Non-pigmented ciliary epithelial cell (primary cell): ENCODE results near the gene GZMA.
A peak's percentile ranks its signal among the peaks of the same experiment; 100 is the strongest.
"Not testable (repeated sequence)": the region's sequence is repeated elsewhere in the genome, so short reads cannot be mapped to it uniquely, and the experiment has no call there.

Source experiments
- DNase-seq: peaks from one replicate; pipeline ENCODE4 v3.0.0-alpha.2; 2010; ENCODE audit warnings: low read depth

GZMA gene

DNA sequence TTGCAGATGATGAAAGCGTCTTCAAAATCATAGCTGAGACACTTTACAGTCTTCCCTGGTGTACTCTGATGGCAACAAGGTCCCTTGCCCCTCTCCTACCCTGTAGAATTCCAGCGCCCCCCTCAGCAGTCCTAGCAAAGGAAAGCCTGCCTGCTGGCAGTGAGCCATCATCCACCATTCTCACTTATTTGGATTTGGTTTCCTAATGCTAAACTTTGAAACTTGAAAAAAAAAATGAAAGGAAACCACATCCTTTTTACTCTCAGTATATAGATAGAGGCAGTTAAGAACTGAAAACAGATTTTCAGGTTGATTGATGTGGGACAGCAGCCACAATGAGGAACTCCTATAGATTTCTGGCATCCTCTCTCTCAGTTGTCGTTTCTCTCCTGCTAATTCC lies at the start of gene GZMA:
Gene GZMA, plus strand, starts transcription at position 299 of the 400 bp plus-strand sequence. Its CDS starts 37 bp downstream, at position 336.
- no peak for DNase-seq

DNA sequence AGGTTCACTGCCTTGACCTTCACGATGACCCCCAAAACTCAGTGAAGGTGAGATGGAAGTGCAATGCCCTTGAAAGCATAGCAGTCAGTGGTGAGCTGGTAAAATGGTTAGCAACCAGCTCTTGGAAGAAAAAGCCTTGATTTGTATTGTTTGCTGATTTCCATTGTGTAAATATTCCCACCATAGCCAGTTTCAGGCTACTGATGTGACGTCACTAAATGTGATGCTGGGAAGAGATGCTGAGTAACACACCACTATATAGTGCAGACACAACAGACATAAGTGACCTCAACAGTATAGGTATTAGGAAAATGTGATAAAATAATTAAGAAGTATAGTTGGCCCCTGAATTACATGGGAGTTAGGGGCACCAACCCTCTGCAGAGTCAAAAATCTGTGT lies 47.3 kb upstream of the GZMA start:
- no peak for DNase-seq

GRCh38 chr5:55062039-55062779 lies 40.2 kb upstream of the GZMA start:
- no peak for DNase-seq

GRCh38 chr5:55063220-55063863 lies 39.1 kb upstream of the GZMA start:
- no peak for DNase-seq

DNA sequence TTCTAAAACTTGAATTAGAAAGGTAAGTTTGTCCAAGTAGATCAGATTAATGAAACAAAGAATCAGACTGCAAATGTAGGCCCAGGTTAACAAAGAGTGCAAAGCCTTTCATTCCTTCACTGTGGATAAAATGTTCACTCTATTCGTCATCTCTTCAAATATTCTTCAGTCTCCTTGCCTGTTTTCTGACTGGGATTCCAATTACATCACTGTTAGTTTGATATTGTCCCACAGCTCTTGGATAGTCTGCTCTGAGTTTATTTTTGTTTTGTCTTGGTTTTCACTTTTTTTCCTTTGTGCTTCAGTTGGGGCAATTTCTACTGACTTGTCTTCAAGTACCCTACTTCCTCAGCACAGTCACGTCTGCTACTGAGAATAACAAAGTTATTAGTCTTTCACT lies 38.5 kb upstream of the GZMA start:
- DNase-seq = peak; percentile 48

- no peak for DNase-seq
These were observed 37.9 kb upstream of the GZMA start for GRCh38 chr5:55064523-55064922.

DNA sequence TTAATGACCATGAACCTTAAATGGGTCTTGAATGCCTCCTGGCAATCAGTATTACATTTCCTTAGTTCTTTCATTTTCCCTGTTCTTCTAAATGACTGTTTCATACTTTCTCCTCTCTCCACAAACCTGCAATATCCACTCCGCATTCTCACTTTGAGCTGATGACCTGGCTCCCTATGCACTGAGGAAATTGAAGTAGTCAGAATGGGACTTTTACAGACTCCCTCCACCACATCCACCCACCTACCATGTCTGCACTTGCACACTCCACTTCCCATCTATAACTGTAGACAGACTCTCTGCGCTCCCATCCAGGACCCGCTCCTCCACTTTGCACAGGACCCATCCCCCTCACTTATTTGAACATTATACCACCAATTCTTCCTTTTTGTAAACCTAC lies 36.2 kb upstream of the GZMA start:
- DNase-seq = no peak

DNA sequence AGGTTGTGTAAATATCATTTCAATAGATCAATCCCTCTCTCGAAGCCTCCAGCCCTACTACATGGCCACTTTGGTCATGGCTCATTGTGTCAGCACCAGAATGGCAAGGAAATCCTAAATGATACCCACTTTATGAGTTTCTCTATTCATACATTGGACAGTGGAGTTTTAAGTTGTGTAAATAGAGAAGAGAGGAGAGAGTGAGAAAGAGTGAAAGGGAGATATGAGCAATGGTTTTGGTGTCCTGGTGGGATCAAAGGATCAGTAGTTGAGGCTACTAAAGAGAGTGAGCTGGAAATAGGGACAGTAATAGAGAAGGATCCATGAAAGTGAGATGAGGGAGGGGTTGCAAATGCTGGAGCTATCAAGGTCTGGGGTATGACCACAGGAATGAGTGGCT lies 31.5 kb upstream of the GZMA start:
- no peak for DNase-seq

DNA sequence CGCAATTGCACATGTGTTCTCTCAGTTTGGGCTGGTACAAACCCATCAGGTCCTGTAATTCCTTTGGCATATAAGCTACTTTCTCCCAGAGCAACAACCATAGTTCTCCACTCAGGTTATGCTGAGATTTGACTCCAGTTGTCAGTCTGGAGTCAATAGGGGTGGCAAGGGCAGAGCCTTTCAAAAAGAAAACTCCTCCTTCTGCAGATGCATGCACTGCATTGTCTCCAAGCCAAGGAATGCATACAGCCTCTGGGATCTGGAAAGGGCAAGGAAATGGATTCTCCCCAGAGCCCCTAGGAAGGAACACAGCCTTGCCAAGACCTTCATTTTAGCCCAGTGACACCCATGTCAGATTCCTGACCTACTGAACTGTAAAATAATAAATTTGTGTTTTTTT lies 31.0 kb upstream of the GZMA start:
- DNase-seq = no peak

DNA sequence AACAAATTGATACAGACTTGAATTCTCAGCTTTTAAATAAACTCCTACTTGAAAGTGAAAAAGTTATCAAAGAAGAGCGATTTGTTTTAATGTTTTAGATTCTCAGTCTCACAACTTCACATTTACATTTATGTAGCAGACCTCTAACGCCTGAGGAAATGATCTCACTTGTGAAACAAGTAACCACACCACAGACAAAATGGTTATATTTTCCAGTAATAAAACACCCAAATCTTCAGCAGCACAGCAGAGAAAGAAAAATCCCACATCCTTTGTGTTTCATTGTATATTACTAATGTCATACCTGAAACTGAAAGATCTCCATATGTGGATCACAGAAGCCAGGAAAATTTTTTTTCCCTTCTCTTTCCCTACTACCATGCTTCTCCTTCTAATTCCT lies 29.8 kb upstream of the GZMA start:
- no peak for DNase-seq

DNA sequence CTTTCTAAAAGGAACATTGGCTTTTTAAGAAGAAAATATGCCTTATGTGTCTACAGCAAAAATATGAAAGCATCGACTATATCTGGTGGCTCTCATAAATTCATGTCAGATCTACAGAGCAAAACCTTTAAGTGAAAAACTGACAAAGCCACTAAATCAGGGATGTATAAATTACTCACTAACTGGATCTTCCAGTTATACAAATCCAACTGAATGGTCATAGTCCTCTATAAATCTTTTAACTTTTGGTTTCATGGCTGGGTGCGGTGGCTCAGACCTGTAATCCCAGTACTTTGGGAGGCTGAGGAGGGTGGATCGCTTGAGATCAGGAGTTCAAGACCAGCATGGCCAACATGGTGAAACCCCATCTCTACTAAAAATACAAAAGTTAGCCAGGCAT lies 29.2 kb upstream of the GZMA start:
- DNase-seq = no peak

DNA sequence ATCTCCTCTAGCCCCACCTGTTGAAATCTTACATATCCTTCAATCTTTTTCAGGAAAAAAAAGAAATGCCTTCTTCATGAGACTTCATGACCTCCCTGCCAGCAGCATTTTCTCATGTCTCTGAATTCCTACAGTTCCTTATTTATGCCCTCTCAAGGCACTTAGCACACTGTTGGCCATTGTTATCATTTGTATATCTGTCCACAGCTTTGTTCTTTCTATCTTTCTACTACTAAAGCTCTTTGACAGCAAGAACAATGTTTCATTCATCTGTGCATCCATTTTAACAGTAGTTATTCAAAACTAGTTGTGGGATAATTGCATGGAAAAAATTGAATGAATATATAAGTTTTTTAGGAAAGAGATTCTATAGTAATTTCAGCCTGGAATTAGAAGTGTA lies 20.9 kb upstream of the GZMA start:
- no peak for DNase-seq

GRCh38 chr5:55089301-55089700 lies 13.1 kb upstream of the GZMA start:
- DNase-seq = not testable (repeated sequence)

GRCh38 chr5:55091011-55091410 lies 11.4 kb upstream of the GZMA start:
- not testable (repeated sequence) for DNase-seq

GRCh38 chr5:55096182-55096581 lies 6.3 kb upstream of the GZMA start:
- DNase-seq = no peak

- DNase-seq = no peak
These were observed 5.6 kb upstream of the GZMA start for GRCh38 chr5:55096861-55097260.

DNA sequence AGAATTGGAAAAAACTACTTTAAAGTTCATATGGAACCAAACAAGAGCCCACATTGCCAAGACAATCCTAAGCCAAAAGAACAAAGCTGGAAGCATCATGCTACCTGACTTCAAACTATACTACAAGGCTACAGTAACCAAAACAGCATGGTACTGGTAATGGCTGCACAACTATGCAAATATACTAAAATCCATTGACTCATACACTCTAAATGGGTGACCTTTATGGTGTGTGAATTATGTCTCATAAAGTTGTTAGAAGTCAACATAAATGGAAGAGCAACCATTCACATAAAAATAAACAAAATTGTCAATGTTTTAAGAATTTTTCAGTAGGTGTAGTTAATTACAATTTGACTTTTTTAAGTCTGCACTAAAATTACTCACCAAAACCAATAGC lies 1.3 kb upstream of the GZMA start:
- not testable (repeated sequence) for DNase-seq

- no peak for DNase-seq
These were observed 730 bp upstream of the GZMA start for GRCh38 chr5:55101556-55102276.

- DNase-seq = no peak
These were observed 1.8 kb downstream of the GZMA start for GRCh38 chr5:55104036-55104772.

DNA sequence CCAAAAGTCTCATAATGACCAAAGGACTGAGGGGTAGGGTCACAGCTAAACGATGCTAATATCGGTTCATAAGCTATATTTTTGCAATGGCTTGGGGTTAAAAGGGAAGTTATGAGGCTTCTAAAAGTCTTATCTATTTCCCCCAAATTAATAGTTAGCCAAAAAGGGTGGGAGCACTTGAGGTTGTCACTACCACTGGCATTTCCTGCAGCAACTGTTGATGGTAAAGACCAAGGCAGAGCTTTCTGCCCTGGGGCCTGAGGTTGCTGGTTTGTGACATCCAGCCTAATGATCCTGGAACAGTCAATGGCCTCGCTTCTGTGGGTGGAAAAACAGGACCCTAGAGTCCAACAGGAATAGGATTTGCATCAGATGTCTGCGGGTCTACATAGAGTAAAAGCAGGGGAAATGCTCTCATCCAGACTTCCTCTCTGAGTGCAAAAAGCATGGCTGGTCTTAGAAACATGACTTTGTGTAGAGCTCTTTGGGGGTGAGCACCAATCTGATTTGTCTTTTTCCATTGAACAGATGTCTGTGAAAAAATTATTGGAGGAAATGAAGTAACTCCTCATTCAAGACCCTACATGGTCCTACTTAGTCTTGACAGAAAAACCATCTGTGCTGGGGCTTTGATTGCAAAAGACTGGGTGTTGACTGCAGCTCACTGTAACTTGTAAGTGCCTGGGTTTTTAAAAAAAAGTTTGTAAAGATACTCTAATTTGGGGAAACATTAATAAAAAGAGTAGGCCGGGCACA lies 2.7 kb downstream of the GZMA start:
- no peak for DNase-seq

DNA sequence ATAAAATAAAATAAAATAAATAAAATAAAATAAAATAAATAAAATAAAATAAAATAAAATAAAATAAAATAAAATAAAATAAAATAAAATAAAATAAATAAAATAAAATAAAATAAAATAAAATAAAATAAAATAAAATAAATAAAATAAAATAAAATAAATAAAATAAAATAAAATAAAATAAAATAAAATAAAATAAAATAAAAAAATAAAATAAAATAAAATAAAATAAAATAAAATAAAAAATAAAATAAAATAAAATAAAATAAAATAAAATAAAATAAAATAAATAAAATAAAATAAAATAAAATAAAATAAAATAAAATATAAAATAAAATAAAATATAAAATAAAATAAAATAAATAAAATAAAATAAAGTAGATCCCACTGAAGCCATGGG lies 3.5 kb downstream of the GZMA start:
- DNase-seq = not testable (repeated sequence)

DNA sequence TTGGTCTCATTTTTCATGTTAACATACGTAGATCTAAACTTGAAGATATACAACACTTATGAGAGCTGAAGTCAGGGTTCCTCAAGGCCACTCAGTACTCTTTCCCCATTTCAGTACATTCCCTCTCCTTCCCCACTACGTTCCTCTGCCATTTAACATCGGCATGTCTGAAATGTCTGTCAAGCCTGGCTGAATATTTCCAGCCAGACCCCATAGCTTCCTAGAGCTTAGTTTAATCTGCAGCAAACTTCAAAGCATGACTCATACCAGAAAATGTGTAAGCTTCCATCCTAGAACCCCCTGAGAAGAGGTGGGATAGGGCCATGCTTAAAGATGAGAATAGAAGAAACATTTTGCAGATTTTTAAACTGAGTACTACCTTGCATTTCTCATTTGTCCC lies 6.2 kb downstream of the GZMA start:
- peak; percentile 23 for DNase-seq
